Putamen (tissue), 1 donor: ENCODE results near the gene TRIB2.

ENCODE experiments used
- DNase-seq: peaks from one replicate; pipeline ENCODE4 v3.0.0-alpha.2; 2016; ENCODE audit warnings: low spot score

TRIB2 gene

DNA sequence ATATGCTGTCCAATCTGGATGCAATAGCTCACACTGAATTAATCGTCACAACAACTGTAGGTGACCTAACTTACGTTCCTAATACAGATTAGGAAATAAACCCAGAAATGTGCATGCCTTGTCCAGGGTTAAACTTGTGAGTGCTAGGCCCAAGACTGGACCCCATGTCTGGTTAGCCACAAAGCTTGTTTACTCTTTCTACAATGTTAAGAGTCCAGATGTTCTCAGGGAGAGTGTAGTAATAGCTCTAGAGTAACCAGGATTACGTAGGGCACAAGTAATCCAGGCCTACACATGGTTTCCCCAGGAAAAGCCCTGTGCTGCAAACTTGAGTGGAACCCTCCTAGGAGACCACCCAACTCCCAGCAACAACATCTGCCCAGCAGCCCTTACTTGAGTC is 26.2 kb downstream of the TRIB2 start:
- no peak for DNase-seq

DNA sequence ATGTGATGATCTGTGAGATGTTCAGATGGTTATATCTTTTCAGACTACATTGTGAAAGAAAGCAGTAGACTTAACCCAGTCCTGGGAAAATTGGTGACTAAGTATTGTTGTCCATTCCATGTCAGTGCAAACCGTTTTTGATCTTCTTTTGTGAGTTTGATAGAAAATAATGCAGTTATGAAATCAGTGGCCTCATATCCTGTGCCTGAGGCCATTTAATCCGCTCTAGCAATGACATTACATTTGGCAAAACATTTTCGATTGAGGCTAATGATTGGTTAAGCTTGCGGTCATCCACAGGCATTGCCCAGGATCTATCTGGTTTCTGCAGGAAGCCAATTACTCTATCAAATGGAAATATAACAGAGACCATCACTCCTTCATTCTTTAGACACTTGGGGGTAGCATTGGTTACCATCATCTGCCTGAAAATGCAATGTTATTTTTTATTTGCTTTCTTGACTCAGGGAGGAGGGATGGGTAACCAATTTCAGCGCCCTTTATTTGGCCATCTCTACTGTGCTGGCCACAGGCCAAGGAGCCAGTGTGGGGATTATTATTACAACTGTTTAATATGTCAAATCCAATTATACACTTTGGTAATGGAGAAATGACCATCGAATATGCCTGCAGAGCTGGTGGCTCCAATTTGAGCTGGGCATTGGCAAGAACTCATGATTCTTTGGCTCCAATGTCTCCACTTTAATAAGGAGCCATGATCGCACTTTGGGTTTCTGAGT is 33.6 kb downstream of the TRIB2 start:
- no peak for DNase-seq

DNA sequence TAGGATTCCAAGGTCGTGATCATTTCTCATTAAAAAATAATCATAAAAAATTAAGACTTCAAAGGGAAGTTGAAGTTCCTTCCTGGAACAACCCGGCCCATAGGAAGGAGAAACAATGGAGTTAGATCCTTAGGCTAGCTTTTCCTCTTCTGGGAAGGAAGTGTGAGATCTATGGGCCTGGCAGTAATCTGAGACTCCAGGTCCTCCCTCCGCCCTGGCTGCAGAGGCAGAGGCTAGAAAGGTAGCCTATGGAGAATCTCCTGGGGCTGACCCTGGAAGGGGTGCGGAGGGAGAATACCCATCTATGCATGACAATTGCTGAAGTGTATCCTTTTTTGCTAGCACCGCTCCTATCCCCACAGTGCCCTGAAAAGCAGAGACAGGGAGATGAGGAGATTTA is 37.9 kb downstream of the TRIB2 start:
- no peak for DNase-seq

DNA sequence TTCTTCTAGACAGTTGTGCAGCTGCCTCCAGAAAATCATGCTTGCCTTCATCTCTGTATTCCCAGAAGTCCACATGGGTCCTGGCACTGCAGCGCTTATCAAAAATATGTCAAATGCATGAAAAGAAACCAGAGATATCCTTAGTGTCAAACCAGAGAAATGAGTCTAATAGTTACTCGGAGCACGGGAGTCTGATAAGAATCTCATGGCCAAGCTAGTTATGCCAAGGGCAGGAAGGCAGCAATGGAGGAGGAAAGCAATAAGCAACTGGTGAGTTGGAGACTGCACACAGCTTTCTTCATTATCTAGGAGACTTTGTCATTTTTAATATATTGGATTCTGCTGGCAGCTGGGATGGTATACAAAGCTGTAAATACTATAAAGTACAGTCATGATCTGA is 38.6 kb downstream of the TRIB2 start:
- no peak for DNase-seq

DNA sequence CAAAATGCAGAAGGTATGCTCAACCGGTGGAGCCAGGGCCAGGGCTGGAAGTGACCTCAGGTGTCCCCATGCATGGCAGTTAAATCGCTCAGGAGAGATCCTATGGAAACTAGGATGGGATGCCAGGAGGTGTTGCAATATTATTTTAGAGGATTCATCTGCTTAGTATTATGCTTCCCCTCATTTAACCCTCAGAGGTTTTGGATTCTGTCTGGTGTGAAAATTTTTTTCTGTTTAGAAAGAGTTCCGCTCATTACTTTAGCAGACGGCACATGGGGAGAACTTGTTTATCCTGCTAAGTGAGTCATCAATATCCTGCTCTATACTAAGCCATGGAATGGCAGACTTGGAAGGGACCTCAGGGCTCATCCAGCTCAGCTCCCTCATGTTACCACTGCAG is 42.5 kb downstream of the TRIB2 start:
- DNase-seq = no peak

DNA sequence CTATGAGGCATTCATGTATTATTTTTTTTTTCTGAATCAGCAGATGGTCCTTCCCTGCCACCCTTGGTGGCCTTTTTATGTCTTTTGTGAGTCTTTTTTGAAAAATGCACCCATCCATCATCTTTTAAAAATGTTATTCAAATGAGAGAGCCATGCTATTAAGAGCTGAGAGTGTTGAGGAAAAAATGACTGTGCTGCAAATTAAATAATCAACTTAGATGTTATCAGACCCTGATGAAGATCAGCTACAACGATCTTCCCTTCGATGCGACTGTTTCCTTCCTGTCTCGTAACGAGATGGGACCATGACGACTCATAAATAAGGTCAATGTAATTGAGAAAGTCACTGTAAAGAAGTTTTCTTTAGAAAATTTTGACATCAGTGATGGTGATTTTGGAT is 44.4 kb downstream of the TRIB2 start:
- DNase-seq = no peak

DNA sequence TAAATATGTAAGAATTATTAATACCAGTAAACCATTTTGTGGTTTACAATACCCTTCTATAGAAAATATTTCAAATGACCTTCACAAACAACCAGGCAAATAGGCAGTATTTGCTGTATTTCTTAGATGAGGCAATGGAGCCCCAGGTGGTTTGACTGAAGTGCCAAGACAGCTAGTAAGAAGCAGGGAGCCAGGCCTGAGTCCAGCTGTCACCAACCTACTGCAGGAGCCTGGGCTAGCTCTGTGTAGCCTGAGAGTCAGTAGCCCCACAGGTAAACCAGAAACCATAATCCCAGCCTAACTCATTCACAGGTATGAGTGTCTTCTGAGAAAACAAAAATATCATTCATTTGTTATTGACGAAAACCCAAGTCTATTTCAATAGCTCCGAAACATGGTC is 45.6 kb downstream of the TRIB2 start:
- DNase-seq = no peak

DNA sequence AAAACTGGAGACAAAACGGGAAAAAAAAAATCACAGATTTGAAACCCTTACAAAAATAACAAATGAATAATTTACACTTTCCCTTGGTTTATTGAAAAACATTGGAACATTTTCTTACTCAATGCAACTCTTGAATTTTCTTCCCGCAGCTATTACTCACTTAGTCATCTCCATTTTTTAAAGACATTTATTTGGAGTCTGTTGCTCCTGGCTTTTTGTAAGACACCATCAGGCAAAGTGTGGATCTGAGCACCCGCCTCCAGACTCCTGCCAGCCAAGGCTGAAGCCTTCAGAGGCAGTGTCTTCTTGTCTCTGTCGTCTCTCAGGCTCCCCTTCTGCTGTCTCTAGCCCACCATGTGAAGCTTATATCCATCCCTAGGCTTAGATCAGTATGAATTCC is 46.2 kb downstream of the TRIB2 start:
- DNase-seq = no peak

DNA sequence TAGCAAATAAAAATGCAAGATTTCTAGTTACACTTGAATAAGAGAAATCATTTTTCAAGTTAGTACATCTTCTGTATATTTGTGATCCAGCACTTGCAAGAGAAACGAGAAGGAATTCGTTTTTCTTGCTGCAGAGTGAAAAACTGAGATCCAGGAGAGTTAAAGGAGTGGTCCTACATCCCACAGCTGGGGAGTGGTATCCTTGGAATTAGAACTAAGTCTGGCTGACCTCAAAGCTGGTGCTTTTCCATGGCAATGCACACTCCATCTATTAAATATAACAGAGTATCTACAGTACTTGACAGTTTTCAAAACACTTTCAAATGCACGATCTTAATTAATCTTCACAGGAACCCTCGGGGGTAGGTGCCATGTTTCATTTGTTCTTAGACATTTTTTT is 46.8 kb downstream of the TRIB2 start:
- no peak for DNase-seq

DNA sequence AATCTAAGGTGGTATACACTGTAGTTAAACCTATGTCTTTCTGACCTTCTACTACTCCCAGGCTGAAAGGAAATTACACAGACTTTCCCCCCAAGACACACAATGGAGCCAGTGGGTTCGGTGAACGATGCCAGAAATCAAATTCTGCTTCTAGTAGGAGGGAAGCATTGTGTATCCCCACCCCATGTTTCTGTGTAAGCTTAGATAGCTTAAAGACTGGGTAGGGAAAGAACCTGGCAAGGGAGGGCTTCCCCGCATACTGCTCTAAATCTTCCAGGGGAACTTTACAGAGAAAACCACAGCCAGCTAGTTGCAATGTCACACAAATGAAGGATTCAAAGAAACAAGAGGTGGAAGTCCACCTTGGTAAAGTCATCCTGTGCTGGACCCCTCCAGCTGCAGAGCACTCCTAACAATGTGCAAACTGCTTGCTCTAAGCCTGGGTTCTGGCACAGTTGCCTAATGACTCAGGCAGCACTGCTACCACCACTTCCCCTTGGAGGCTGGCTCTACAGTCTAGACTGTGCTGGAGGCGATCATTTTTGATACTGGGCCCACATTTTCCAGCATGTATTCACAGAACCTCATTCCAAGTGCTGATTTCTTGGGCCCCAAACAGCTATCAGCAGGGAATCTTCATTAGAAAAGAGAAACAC is 47.5 kb downstream of the TRIB2 start:
- DNase-seq = no peak

DNA sequence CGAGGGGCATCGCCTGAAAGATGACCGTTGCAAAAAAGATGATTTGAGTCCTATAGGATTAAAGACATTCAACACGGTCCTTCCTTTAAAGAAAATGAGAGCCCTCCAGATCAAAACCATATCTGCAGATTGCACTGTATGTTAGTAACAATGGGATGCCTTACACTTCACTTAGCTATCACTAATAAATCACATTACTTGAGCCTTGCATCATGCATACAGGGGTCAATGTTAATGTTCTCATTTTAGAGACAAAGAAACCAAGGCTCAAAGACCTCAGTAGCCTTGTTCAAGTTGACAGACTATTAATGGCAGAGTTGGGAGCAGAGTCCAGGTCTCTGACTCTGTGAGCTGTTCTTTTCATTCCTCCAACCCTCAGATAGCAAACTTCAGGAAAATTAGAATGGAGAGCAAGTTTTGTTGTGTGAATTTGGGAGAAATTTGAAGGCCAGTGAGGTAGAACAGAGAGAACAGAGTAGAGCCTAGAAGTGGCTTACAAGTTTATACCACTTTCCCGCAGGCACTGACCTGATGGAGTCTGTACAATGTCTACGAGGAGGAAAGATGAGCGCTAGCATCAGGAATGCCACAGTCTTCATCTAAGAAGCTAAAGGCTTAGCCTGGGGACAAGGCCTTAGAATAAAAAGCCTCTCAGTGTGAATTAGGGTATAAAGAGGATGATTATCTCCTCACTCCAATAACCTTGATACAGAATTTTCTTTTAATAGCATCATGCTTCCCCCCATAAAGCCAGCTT is 48.3 kb downstream of the TRIB2 start:
- no peak for DNase-seq

DNA sequence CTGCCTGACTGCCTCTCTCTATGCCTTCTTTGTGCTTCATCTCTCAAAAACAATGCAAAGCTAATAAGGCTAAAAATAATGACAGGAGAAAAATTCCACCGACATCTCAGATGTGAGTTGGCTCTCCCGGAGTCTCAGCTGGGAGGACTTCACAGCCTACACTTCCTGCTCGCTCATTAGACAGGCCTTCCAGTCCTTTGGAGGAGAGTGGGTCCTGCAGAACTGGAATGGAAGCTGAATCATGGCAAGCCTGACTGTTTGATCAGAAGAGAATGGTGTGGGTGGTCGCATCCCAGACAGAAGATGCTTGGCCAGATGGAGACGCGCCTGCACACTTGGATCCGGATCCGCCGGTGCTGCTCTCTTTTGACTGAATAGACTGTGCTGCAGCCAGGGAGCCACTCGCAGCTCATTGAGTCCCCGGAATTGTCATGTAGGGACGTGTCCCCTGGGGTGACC is 49.7 kb downstream of the TRIB2 start:
- no peak for DNase-seq

DNA sequence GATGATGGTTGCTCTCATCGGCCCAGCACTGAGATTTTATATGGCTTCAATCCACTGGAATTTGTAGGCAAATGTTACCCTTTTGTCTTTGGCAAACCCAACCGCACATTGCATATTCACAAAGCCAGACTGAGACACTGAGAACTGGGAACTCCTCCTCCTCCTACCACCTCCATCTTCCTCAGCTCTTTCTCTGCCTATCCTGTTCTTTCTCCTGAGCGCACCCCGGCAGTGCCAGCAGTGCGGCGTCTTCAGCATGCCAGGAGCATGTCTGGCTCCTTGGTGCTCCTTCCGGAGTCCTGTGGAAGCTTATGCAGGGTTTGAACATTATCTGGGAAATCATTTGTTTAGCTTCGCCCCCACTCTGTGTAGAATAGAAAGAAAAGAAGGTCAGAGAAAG is 50.8 kb downstream of the TRIB2 start:
- DNase-seq = no peak

DNA sequence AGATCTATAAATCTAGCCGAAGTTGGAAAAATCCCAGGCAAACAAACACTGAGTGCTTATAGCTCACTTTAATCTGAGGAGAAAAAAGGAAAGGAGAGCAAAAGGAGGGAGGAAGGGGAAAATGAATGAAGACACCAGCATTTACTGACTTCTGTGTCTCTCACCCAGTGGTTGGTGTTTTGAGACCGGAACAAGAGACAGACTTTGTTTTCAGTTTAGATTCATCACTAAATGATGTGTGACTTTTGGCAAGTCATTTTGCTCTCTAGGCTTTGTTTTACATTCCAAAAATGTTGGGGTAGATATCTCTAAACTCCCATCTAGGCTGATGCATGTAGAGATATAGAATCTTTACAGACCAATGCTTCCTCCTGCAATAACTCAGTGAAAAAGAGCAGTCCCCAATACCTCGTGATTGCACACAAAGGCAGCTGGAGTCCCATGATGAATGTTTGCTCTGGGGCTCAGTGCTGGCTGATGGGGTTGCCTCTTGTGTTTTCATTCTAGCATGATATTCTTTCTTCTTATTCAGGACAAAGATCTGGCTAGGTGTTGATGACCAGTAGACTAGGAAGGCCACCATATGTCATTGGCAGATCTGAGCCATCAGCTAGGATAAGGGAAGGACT is 51.4 kb downstream of the TRIB2 start:
- DNase-seq = no peak

DNA sequence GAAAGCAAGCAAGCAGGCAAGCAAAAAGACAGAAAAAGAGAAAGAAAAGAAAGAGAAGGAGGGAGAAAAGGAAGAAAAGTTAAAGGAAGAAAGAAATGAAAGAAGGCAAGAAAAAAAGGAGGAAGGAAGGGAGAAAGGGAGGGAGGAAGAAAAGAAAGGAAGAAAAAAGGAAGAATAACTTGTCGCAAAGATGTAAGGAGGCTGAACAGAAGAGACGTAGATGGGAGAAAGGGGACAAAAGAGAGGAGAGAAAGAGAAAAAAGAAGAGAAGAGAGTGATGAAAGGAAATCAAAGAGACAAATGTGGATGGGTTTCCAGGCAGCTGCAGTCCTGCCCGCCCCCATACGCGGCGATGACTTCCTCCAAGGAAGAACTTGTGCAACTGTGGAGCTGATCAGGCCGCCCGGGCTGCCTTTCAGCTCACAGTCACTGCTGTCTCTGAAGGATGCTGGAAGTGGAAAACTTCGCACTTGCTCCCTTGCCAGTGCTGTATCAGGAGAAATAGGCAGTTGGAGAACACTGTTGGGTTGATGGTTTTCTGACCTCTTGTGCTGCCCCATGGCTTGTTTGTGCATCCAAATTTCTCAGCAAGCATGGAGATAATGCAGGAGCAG is 52.9 kb downstream of the TRIB2 start:
- DNase-seq = no peak

DNA sequence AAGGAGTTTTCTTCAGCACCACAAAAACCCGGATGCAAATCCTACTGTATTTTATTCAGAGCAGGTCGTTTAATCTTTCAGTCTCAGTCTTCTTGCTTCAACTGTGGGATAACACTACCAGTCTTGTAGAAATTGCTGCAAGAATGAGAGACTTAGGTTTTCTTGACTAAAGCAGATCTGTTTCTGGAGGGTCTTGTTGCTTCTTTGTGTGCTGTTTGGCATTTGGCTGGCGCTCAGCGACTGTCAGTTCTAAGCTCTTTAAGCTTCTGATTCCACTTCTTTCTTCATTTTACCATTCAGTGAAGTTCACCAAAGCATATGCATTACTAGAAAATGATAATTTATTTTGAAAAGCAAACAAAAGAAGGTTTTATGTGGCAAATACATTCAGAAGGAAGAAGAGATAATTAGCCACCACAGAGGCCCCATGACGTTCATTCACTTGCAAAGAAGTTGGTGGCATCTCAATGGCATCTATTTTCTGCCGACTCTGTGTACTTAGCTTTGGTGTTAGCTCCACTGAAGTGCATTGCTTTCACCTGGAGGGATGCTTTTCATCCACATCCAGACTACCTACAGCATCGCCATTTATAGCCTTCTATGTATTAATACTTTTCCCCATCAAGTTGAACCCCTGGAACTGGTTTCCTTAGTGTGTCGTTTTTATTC is 53.7 kb downstream of the TRIB2 start:
- DNase-seq = no peak

DNA sequence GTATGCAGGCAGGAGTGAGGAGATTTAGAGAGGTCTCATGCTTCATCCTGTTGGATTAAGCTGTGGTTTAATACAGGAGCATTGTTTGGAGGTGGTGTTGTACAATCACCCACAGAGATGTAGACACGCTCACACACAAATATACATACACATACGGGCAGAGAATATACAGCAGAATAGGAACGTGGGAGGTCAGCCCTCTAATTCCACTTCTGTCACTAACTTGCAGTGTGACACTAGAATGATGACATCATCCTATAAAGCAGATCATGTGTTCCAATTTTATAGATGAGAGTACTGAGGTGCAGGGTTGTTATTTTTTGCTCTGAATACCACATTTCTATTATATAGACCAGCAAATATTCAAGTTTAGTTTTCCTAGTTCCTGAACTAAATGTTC is 54.4 kb downstream of the TRIB2 start:
- no peak for DNase-seq

DNA sequence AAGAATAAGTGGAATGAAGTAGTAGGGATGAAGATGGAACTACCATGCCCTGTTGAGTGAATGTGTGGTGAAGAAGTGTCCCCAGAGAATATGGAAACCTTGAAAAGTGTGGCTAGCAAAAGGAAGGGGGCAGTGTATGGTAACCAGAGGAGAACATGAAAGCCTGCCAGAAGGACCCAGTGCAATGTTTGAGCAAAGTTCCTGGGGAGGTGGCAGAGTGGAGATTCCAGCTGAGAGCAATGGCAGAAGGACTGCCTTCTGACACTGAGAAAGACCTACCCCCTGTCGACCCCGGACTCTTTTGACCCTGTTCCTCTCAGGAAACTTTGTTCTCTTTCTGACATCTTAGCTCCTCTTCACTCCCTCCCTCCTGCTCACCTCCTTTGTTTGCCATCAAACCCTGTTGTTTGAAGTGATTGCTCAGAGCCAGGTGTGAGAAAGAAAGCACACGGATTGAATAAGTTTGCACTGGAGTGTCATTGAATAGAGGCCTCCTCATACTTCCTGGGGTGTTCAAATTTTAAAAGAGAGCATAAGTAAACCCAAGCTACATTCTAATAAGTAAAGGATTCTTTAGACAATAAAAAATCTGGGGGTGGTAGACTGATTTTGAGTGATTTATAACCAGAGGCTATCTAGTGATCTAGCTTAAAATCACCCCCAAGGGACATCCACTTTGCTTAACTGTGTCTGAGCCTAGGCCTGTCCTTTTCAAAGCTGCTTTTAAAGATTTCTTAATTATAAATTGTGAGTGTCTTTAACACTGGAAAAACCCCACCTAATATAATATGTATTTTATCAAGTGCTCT is 57.1 kb downstream of the TRIB2 start:
- no peak for DNase-seq

DNA sequence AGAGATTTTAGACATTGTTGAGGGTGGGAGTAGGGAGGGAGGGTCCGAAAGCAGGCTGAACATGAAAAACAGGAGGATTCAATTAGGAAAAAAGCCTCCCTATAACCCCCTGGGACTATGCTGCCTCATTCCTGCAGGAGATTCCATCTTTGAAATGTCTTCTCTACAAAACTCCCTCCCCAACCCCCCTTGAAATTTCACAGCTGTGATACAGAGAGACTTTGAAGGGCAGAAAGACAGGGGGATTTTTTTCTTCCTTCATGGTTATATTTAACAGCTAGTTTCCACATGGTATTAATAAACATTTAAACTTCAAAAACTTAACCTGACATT is 57.6 kb downstream of the TRIB2 start:
- no peak for DNase-seq

DNA sequence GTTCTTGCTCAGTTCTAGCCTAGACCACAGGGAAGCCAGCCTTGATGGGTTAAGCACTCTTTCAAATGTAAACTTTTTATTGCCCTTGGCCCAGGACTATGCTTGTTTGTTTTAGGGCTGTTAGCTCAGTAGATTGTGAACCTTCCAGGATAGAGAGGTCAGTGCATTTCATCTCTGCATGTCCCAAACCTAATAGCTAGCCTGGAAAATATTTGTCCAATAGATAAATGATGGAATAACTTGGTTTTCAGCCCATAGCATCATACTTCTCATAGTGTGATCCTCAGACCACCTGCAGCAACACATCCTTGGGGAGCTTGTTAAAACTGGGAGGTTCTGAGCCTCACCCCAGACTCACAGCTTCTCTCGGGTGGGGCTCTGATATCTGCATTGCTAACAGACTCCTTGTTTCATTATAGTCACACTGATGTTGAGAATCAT is 59.8 kb downstream of the TRIB2 start:
- DNase-seq = no peak

DNA sequence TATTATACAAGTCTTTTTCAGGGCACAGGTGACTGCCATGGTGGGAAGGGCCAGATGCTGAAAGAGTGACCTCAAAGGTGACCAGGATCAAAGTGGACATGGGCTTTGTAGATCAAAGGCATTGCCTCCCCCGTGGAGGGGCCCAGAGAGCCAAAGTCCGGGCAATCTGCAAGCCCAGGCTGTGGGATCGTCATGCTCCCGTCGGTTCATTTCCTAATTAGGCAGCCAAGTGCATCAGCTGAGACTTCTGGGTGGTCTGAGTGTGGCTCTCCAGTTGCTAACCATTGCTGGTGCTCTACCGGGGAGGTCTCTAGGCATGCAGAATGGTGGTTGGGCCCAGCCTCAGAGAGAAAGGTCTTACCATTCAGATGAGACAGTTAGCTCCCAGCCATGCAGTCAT is 61.6 kb downstream of the TRIB2 start:
- no peak for DNase-seq
